ENCODE data around the gene GUCY1A1.
"Not testable (repeated sequence)": the region's sequence is repeated elsewhere in the genome, so short reads cannot be mapped to it uniquely, and the experiment has no call there.

The GUCY1A1 gene, protein sequence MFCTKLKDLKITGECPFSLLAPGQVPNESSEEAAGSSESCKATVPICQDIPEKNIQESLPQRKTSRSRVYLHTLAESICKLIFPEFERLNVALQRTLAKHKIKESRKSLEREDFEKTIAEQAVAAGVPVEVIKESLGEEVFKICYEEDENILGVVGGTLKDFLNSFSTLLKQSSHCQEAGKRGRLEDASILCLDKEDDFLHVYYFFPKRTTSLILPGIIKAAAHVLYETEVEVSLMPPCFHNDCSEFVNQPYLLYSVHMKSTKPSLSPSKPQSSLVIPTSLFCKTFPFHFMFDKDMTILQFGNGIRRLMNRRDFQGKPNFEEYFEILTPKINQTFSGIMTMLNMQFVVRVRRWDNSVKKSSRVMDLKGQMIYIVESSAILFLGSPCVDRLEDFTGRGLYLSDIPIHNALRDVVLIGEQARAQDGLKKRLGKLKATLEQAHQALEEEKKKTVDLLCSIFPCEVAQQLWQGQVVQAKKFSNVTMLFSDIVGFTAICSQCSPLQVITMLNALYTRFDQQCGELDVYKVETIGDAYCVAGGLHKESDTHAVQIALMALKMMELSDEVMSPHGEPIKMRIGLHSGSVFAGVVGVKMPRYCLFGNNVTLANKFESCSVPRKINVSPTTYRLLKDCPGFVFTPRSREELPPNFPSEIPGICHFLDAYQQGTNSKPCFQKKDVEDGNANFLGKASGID

GRCh38 chr4:155666344-155667221, at the start of gene GUCY1A1:
TSS of gene GUCY1A1 (plus strand) at chr4:155666848. CDS start at chr4:155696868, 30,020 bp downstream.
- no peak for DNase-seq (ENCODE audit: low read depth)

- no peak for DNase-seq (ENCODE audit: low read depth)
Observed at GRCh38 chr4:155617296-155617695, 49.4 kb upstream of the GUCY1A1 start.

GRCh38 chr4:155618183-155618838, 48.3 kb upstream of the GUCY1A1 start:
- DNase-seq (ENCODE audit: low read depth): no peak

GRCh38 chr4:155620637-155621036, 46.0 kb upstream of the GUCY1A1 start:
- DNase-seq (ENCODE audit: low read depth): no peak

DNA sequence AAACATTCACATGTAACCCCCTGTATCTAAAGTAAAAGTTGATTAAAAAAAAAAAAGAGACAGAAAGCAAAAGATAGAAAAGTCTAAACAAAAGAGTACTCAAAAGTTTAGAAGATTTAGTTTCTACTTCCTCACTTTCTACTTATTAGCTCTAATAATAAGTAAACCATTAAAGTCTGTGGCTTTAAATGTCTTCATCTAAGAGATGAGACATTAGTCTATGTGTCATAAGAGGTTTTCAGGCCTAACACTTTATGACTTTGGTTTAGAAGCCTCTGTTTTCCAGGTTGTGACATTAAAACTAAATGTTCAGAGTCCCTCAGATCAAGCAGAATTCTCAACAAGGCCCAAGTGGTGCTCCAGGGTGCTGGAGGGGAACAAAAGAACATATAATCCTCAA, 42.2 kb upstream of the GUCY1A1 start:
- no peak for DNase-seq (ENCODE audit: low read depth)

DNA sequence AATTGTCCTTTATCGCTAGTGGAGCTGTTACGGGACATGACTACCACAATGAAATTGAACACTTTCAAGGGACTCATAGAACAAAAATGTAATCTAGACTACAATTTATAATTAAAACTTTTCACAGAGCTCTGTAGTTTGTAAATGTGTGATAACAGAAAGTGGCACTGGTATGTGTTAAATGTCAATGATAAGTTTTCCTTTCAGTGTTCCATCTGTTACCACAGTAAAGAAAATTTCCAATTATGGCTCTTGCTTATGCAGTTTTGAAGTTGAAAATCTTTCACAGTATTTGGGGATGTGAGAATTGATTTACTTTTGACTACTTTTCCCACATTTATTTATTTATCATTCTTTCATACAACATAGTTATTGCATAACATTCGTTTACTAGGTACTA, 40.1 kb upstream of the GUCY1A1 start:
- no peak for DNase-seq (ENCODE audit: low read depth)

DNA sequence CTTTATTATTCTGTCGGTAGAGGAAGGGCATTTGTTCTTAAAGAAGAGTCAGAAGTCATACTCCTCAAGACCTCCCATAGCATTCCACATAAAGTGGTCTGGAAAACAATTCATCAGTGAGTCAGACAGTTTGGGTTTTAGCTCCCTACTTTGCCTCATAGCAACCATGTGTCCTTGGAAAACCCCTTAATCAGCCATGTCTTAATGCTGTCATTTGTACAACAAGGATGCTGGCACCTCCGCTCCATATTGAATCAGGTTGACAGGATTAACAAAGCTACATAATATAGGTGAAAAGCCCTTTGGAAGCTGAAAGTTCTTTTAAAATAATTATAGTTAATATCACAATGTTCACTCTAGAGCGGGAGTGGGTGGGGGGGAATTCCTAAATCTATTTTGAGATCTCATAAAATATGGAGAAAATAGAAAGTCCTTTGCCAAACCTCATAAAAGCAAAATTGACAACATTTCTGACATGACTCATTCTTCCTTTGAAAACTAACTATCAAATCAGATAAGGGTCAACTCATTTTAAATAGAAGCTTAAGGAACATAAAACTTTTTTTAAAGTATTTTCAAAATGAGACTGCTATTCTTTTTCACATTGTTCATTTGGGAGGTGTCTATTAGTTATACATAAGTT, 37.3 kb upstream of the GUCY1A1 start:
- no peak for DNase-seq (ENCODE audit: low read depth)

- no peak for DNase-seq (ENCODE audit: low read depth)
Observed at GRCh38 chr4:155629956-155630355, 36.7 kb upstream of the GUCY1A1 start.

GRCh38 chr4:155632310-155632840, 34.3 kb upstream of the GUCY1A1 start:
- no peak for DNase-seq (ENCODE audit: low read depth)

DNA sequence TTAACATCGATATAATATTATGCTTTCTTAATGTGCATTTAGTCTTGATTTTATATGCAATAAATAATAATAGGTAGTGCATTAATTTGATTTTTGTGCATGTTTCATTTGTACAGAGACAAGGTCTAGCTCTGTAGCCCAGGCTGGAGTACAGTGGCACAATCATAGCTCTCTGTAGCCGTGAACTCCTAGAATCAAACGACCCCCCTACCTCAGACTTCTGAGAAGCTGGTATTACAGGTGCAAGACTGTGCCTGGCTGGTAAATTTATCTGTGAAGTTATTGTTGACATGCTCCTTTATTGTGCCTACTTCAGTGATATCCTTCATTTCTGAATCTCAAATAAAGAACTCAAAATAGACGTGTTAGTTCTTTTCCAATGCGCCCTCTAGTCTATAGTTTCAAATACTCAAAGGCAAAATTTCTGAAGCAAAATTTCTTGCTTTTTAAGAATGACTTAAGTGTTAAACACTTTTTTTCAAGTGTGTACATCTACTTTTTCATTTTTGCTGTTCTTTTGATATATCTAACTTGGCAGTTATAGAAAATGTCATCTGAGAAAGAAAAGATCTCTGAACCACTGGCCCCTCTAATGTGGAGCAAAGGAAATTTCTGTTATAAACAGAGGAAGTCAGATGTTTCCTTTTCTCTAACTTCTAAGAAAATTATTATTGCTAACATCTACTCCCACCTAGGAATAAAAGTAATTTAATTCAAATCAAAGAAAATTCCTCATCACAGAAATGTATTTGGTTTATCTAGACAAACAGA, 28.3 kb upstream of the GUCY1A1 start:
- no peak for DNase-seq (ENCODE audit: low read depth)

GRCh38 chr4:155639704-155640523, 26.7 kb upstream of the GUCY1A1 start:
- DNase-seq (ENCODE audit: low read depth): no peak

DNA sequence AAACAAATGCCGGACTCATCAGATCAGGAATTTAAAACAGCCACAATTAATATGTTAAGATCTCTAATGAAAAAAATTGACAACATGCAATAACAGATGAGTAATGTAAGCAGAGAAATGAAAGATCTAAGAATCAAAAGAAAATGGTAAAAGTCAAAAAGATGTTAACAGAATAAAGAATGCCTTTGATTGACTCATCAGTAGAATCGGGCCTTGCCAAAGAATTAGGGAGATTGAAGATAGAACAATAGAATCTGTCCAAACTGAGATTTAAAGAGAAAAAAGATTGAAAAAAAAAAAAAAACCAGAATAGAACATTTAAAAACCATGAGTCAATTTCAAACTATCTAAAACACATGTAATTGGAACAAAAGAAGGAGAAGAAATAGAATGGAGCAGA, 25.9 kb upstream of the GUCY1A1 start:
- DNase-seq (ENCODE audit: low read depth): no peak

DNA sequence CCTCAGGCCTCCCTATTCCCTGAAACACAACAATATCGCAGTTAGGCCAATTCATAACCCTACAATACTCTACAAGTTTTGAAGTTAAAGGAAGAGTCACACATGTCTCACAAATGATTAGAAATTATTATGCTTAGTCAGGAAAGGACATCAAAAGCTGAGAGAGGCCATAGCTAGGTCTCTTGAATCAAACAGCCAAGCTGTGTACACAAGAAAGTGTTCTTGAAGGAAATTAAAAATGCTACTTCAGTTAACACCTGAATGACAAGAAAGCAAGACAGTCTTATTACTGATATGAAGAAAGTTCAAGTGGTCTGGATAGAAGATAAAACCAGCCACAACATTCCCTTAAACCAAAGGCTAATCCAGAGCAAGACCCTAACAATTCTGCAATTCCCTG, 23.6 kb upstream of the GUCY1A1 start:
- DNase-seq (ENCODE audit: low read depth): no peak

DNA sequence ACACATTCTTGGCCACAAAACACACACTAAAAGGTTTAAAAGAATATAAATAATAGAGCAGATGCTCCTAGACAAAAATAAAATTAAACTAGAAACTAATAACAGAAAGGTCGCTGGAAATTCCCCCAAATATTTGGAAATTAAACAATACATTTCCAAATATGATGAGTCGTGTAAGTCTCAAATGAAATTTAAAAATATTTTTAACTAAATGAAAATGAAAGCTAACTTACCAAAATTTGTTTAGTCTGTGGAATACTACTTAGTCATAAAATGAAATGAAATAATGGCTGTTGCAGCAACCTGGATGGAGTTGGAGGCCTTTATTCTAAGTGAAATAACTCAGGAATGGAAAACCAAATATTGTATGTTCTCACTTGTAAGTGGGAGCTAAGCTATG, 20.6 kb upstream of the GUCY1A1 start:
- no peak for DNase-seq (ENCODE audit: low read depth)

DNA sequence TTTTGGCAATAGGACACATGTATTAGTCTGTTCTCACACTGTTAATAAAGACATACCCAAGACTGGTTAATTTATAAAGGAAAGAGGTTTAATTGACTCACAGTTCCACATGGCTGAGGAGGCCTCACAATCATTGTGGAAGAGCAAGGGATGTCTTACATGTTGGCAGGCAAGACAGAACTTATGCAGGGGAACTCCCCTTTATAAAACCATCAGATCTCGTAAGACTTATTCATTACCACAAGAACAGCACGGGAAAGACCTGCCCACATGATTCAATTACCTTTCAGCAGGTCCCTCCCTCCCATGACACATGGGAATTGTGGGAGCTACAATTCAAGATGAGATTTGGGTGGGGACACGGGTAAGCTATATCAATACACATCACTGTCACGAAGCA, 15.9 kb upstream of the GUCY1A1 start:
- DNase-seq (ENCODE audit: low read depth): not testable (repeated sequence)

GRCh38 chr4:155653052-155653451, 13.6 kb upstream of the GUCY1A1 start:
- DNase-seq (ENCODE audit: low read depth): no peak

GRCh38 chr4:155656025-155656424, 10.6 kb upstream of the GUCY1A1 start:
- no peak for DNase-seq (ENCODE audit: low read depth)

DNA sequence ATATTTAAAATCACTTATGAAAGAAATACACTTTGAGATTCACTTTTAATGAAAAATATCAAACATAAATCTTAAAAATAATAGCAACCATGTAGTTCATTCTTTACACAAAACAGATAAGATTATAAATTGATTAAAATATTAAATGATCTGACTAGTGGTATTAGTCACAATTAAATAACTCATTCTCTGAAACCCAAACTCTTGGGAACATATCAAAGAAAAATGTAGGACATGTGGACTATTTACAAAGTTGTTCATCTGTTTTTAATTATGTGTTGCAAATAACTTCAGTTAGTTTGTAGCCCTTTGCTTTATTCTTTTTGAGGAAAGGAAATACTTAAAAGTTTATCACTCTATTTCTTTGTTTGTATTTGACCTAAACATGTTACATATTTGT, 9.5 kb upstream of the GUCY1A1 start:
- no peak for DNase-seq (ENCODE audit: low read depth)

- no peak for DNase-seq (ENCODE audit: low read depth)
Observed at GRCh38 chr4:155657985-155658680, 8.5 kb upstream of the GUCY1A1 start.
